ENCODE results near the gene TFDP1.

- TF ChIP-seq, protein P1, sequence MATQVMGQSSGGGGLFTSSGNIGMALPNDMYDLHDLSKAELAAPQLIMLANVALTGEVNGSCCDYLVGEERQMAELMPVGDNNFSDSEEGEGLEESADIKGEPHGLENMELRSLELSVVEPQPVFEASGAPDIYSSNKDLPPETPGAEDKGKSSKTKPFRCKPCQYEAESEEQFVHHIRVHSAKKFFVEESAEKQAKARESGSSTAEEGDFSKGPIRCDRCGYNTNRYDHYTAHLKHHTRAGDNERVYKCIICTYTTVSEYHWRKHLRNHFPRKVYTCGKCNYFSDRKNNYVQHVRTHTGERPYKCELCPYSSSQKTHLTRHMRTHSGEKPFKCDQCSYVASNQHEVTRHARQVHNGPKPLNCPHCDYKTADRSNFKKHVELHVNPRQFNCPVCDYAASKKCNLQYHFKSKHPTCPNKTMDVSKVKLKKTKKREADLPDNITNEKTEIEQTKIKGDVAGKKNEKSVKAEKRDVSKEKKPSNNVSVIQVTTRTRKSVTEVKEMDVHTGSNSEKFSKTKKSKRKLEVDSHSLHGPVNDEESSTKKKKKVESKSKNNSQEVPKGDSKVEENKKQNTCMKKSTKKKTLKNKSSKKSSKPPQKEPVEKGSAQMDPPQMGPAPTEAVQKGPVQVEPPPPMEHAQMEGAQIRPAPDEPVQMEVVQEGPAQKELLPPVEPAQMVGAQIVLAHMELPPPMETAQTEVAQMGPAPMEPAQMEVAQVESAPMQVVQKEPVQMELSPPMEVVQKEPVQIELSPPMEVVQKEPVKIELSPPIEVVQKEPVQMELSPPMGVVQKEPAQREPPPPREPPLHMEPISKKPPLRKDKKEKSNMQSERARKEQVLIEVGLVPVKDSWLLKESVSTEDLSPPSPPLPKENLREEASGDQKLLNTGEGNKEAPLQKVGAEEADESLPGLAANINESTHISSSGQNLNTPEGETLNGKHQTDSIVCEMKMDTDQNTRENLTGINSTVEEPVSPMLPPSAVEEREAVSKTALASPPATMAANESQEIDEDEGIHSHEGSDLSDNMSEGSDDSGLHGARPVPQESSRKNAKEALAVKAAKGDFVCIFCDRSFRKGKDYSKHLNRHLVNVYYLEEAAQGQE (IDR thresholded peaks at IDR 0.05; ENCODE audit: low read depth): no peak
- TF ChIP-seq YY1 (IDR thresholded peaks at IDR 0.05; ENCODE audit: low read depth): no peak
- no peak for TF ChIP-seq ZBTB7A (IDR thresholded peaks at IDR 0.05; ENCODE audit: low read depth)
These were observed 81.7 kb downstream of the TFDP1 start for GRCh38 chr13:113666329-113666670.
